HG03280 (cell line): ENCODE data around the gene LTB4R.
A peak's percentile ranks its signal among the peaks of the same experiment; 100 is the strongest.

Experiments used
- ATAC-seq: cut with Tn5 transposase; IDR thresholded peaks from one replicate; pipeline ENCODE4 v1.9.1; 2021; ENCODE audit warnings: mild to moderate bottlenecking, moderate library complexity; ENCODE audit not compliant: unreplicated experiment

LTB4R gene

GRCh38 chr14:24366721-24367513 is 55.6 kb downstream of the LTB4R start:
- ATAC-seq: peak; percentile 58
